Skeletal muscle tissue (tissue), 4 donors: Measurements from ENCODE around the gene GSAP. TPM values are rescaled to one million over a fixed set of nuclear protein-coding genes. Genes with fewer than 3 reads are reported as not detected.

Experiments
- H3K27ac ChIP-seq: one replicate; pipeline ENCODE4 v1.7.0; 2013; ENCODE audit warnings: mild to moderate bottlenecking, low read depth, low read length, inconsistent platforms
- H3K27me3 ChIP-seq, 3 donors: one replicate each; pipeline ENCODE4 v1.7.0; 2013; ENCODE audit warnings: low read length in 3 of 3; ENCODE audit not compliant: control insufficient read depth in 3 of 3, insufficient read depth in 3 of 3
- H3K36me3 ChIP-seq, 3 donors: one replicate each; pipeline ENCODE4 v1.7.0; 2013; ENCODE audit warnings: low read length in 3 of 3; ENCODE audit not compliant: control insufficient read depth in 3 of 3, insufficient read depth in 3 of 3
- H3K4me1 ChIP-seq, 3 donors: one replicate each; pipeline ENCODE4 v1.7.0; 2013; ENCODE audit warnings: low read length in 3 of 3, mild to moderate bottlenecking in 3 of 3; ENCODE audit not compliant: control insufficient read depth in 3 of 3, insufficient read depth in 3 of 3
- H3K4me3 ChIP-seq, 3 donors: one replicate each; pipeline ENCODE4 v1.7.0; 2013; ENCODE audit warnings: low read length in 3 of 3
- H3K9ac ChIP-seq, 3 donors: one replicate each; pipeline ENCODE4 v1.7.0; 2013; ENCODE audit warnings: low read length in 3 of 3, mild to moderate bottlenecking in 3 of 3, moderate library complexity in 2 of 3, low read depth in 1 of 3
- H3K9me3 ChIP-seq, 3 donors: one replicate each; pipeline ENCODE4 v1.7.0; 2013; ENCODE audit warnings: low read length in 3 of 3; ENCODE audit not compliant: control insufficient read depth in 3 of 3
- total RNA-seq: library from RNA; depleted of rRNA; stranded (reverse); fragments of >200 nt; gene quantifications from one replicate; pipeline ENCODE4 v1.2.3, GENCODE V29; 2014
- donor health status: Osteomylitis.

The GSAP gene
- total RNA-seq, 1 donor from 2014 or later = 6.8 TPM

DNA sequence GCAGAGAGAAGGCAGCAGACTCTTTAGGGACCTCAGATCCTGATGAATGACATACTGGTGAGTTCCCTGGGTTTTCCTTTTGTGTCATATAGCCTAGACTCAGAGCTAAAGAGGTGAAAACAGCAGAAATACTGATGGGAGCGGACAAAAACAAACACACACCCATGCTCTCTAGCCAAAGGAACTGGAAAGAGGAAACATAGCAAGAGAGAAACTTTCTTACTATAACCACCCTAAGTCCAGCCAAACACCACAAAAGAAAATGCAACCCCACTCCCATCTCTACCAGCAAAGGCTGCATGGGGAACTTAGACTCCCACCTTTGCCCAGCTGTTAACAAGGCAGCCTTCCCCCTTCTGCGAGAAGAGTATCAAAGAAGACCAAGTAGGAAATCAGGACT lies 16.3 kb downstream of the GSAP start:
- no peak overlapping the region for H3K9ac ChIP-seq
- no peaks in the 10 kb centered on the region for H3K9me3 ChIP-seq
- H3K4me1 ChIP-seq = no peaks in the 10 kb centered on the region

GRCh38 chr7:77396894-77397547 lies 19.1 kb downstream of the GSAP start:
- H3K27ac ChIP-seq = no peak overlapping the region
- H3K9me3 ChIP-seq = no peaks in the 10 kb centered on the region
- no peak overlapping the region for H3K4me3 ChIP-seq
- H3K9ac ChIP-seq = no peak overlapping the region
- no peaks in the 10 kb centered on the region for H3K4me1 ChIP-seq
- H3K36me3 ChIP-seq = peaks cover 0 to 3% (median 0%) of the 10 kb centered on the region in 3 donors
- H3K27me3 ChIP-seq = no peaks in the 10 kb centered on the region

More for the DNA sequence above, 16.3 kb downstream of the GSAP start:
- H3K36me3 ChIP-seq = no peaks in the 10 kb centered on the region
- H3K27me3 ChIP-seq = no peaks in the 10 kb centered on the region
- H3K4me3 ChIP-seq = no peak overlapping the region
- H3K27ac ChIP-seq = no peak overlapping the region

- Histone ChIP-seq H3K9ac (no peak overlapping the region), H3K4me3 (no peak overlapping the region), H3K36me3 (peaks cover 0 to 3% (median 0%) of the 10 kb centered on the region in 3 donors), H3K9me3 (no peaks in the 10 kb centered on the region), H3K27me3 (no peaks in the 10 kb centered on the region), H3K27ac (no peak overlapping the region), H3K4me1 (no peaks in the 10 kb centered on the region)
Measured at GRCh38 chr7:77395626-77396025, 20.5 kb downstream of the GSAP start.

DNA sequence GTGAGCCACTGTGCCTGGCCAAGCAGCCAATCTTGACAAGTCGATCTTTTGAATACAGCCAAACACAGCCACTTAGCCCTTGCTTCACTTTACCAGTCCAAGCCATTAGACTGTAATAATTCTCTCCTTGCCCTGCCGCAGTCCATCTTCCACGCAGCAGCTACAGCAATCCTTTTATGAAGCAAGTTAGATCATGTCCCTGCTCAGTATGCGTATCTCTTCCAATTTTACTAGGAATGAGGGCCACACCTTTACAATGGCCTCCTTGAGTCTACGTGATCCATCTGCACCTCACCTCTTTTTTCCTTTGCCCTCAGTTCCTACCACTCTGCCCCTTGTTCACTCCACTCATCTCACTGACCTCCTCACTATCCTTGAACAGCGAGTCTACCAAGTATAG lies 22.2 kb downstream of the GSAP start:
- H3K4me3 ChIP-seq = no peak overlapping the region
- no peak overlapping the region for H3K9ac ChIP-seq
- no peaks in the 10 kb centered on the region for H3K4me1 ChIP-seq
- no peaks in the 10 kb centered on the region for H3K9me3 ChIP-seq
- H3K36me3 ChIP-seq = peaks cover 0 to 3% (median 0%) of the 10 kb centered on the region in 3 donors
- H3K27me3 ChIP-seq = no peaks in the 10 kb centered on the region
- no peak overlapping the region for H3K27ac ChIP-seq

- H3K9me3 ChIP-seq = no peaks in the 10 kb centered on the region
- no peak overlapping the region for H3K27ac ChIP-seq
- no peak overlapping the region for H3K9ac ChIP-seq
- no peak overlapping the region for H3K4me3 ChIP-seq
- peaks cover 0 to 3% (median 0%) of the 10 kb centered on the region in 3 donors for H3K36me3 ChIP-seq
- H3K27me3 ChIP-seq = no peaks in the 10 kb centered on the region
- H3K4me1 ChIP-seq = no peaks in the 10 kb centered on the region
Measured at GRCh38 chr7:77393261-77393660, 22.9 kb downstream of the GSAP start.

DNA sequence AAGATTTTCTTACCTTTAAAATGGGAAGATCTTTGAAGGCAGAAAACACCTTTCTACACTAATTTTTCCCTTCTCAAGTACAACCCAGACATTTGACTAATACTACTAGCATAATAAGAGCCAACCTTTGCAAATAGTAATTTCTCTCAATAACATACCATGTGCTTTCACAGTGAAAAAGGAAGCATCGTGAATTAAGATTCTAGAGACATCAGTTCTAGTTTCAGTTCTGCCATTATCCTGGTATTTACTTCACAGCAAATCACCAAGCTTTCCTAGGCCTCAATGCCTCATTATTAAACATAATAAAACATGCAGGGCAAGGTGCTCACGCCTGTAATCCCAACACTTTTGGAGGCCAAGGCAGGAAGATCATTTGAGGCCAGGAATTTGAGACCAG lies 24.9 kb downstream of the GSAP start:
- H3K27ac ChIP-seq = no peak overlapping the region
- no peaks in the 10 kb centered on the region for H3K9me3 ChIP-seq
- H3K4me3 ChIP-seq = no peak overlapping the region
- H3K27me3 ChIP-seq = no peaks in the 10 kb centered on the region
- no peaks in the 10 kb centered on the region for H3K4me1 ChIP-seq
- H3K9ac ChIP-seq = no peak overlapping the region
- peaks cover 0 to 3% (median 0%) of the 10 kb centered on the region in 3 donors for H3K36me3 ChIP-seq

DNA sequence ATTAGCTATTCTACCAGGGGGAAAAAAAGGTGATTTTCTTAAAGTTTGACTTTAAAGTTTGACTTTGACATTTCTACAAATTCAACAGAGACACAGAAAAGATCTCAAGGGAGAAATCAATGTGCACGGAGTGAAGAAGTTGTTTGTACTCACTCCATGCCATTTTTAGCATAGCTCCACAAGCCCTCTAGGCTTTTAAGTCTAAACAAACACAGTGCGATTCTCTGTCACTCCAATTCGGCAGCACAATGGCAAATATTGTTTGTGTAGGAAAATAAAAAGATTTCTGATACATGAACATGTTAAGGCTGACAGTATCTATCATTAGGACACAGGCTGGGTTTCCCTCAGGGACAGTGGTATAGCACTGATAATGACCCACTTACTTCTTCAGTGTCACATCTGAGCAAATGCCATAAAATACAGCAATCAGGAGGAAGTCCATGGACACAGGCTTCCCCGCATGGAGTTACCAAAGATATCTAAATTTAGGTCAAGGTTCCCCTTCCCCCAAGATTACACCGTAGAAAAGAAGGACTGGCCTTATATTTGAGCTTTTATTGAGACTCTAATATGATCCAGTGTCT lies 28.0 kb downstream of the GSAP start:
- H3K27me3 ChIP-seq = no peaks in the 10 kb centered on the region
- no peak overlapping the region for H3K4me3 ChIP-seq
- H3K27ac ChIP-seq = no peak overlapping the region
- H3K9ac ChIP-seq = no peak overlapping the region
- H3K4me1 ChIP-seq = no peaks in the 10 kb centered on the region
- no peaks in the 10 kb centered on the region for H3K36me3 ChIP-seq
- H3K9me3 ChIP-seq = no peaks in the 10 kb centered on the region

DNA sequence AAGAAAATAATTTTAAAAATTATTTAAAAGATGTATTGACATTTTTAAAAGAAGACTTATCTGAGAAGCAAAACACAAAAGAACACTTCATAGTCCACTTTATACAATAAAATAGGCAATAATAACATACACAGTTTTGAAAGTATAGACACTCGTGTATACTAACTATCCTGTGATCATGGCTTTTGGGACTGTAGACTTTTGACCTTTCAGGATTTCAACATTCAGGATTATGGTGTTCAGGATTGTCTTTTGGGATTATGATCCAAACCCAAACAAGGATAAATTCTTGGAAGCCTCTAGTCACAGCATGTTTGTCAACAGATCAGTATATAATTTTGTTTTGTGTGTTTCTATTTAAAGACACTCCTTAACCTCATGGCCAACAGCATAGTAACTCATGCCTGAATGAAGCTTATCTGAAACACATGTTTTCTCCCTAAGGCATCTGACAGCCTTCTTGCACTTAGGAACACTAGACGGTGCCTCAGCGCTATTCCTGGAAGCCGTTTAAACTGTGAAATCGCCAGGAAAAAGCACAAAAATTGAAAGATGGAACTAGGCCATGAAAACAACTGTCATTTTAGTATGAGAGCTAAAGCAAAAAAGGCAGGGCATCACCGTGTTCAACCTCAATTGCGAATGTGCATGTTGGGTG lies 29.9 kb downstream of the GSAP start:
- Histone ChIP-seq H3K9me3 (no peaks in the 10 kb centered on the region), H3K27ac (no peak overlapping the region), H3K36me3 (peaks cover 0 to 3% (median 0%) of the 10 kb centered on the region in 3 donors), H3K4me3 (no peak overlapping the region), H3K27me3 (no peaks in the 10 kb centered on the region), H3K9ac (no peak overlapping the region), H3K4me1 (no peaks in the 10 kb centered on the region)

- no peak overlapping the region for H3K4me3 ChIP-seq
- H3K4me1 ChIP-seq = no peaks in the 10 kb centered on the region
- H3K9me3 ChIP-seq = no peaks in the 10 kb centered on the region
- H3K27ac ChIP-seq = no peak overlapping the region
- H3K9ac ChIP-seq = no peak overlapping the region
- peaks cover 0 to 3% (median 0%) of the 10 kb centered on the region in 3 donors for H3K36me3 ChIP-seq
- no peaks in the 10 kb centered on the region for H3K27me3 ChIP-seq
Measured at GRCh38 chr7:77383333-77383740, 32.8 kb downstream of the GSAP start.

DNA sequence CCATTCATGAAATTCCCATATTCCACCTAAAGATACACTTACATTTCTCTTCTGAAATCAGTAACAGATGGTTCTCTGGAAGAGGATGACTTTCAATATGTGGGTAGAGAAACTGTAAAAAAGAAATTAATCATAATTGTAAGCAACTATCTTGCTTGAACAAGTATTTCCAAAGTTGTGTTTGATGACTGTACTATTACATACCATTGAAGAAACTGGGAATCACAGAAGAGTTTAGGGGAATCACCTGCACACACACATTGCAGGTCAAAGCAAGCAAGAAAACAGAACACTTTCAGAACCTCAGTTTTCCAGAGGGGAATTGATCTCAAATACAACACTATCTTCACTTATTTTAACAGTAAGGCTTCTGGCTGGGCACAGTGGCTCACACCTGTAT lies 33.6 kb downstream of the GSAP start:
- Histone ChIP-seq H3K4me3 (no peak overlapping the region), H3K9me3 (no peaks in the 10 kb centered on the region), H3K27ac (no peak overlapping the region), H3K36me3 (peaks cover 0 to 5% (median 0%) of the 10 kb centered on the region in 3 donors), H3K9ac (no peak overlapping the region), H3K4me1 (no peaks in the 10 kb centered on the region), H3K27me3 (no peaks in the 10 kb centered on the region)
